ENCODE results near the gene PLD5.
"Not testable (repeated sequence)": the region's sequence is repeated elsewhere in the genome, so short reads cannot be mapped to it uniquely, and the experiment has no call there.

Gene PLD5

DNA sequence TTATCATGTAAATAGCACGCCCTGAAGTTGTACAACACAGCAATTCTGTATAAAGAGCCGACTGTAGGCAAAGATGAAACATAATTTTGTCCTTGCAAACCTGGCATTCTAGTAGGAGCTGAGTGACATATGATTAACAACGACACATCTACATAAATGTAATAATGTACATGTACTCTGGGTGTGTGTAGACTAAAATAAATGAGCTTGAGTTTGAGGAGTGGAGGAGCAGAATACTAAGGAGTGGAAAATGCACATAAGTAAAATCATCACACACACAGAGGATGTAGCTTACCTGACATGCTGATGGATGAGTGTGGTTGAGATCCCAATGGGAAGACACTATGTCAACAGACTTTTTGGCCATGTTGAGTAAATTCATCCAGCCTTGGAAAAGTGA, 236.4 kb downstream of the PLD5 start:
- not testable (repeated sequence) for H3K27me3 ChIP-seq (ENCODE audit: control insufficient read depth in 1 of 2, insufficient read depth in 1 of 2, low read length in 2 of 2); DNase-seq; H3K79me1 ChIP-seq (replicated peaks; ENCODE audit: low read length, poor library complexity, severe bottlenecking); H3K36me3 ChIP-seq (ENCODE audit: control insufficient read depth in 1 of 2, insufficient read depth in 2 of 2, low read depth in 1 of 2, low read length in 2 of 2); H3K27ac ChIP-seq (ENCODE audit: low read length, poor library complexity, severe bottlenecking); H3K4ac ChIP-seq (ENCODE audit: low read depth in 1 of 2, low read length in 2 of 2); H2BK12ac ChIP-seq (ENCODE audit: low read length in 2 of 2); H3K4me1 ChIP-seq (ENCODE audit: control insufficient read depth, insufficient read depth, low read depth, low read length); H3K4me3 ChIP-seq (ENCODE audit: insufficient read depth in 1 of 2, low read depth in 1 of 2, low read length in 2 of 2); H2AFZ ChIP-seq (ENCODE audit: low read depth, low read length); H3K9ac ChIP-seq (ENCODE audit: low read length); H2AK5ac ChIP-seq (ENCODE audit: low read length, severe bottlenecking); H4K8ac ChIP-seq (ENCODE audit: low read length); H2BK120ac ChIP-seq (ENCODE audit: low read depth, low read length); H3K23ac ChIP-seq (ENCODE audit: low read length in 2 of 2); H3K18ac ChIP-seq (ENCODE audit: low read depth in 1 of 2, low read length in 2 of 2); H3K9me3 ChIP-seq (ENCODE audit: control insufficient read depth, low read length); H3K14ac ChIP-seq (ENCODE audit: low read length in 2 of 2); H3K4me2 ChIP-seq (ENCODE audit: low read length, poor library complexity, severe bottlenecking); H2BK15ac ChIP-seq (ENCODE audit: low read depth, poor library complexity, severe bottlenecking); H2BK5ac ChIP-seq (ENCODE audit: low read depth, low read length, poor library complexity, severe bottlenecking); H4K91ac ChIP-seq (ENCODE audit: low read length)
- no CpG with 5 or more reads among the region's 3 CpGs for WGBS

DNA sequence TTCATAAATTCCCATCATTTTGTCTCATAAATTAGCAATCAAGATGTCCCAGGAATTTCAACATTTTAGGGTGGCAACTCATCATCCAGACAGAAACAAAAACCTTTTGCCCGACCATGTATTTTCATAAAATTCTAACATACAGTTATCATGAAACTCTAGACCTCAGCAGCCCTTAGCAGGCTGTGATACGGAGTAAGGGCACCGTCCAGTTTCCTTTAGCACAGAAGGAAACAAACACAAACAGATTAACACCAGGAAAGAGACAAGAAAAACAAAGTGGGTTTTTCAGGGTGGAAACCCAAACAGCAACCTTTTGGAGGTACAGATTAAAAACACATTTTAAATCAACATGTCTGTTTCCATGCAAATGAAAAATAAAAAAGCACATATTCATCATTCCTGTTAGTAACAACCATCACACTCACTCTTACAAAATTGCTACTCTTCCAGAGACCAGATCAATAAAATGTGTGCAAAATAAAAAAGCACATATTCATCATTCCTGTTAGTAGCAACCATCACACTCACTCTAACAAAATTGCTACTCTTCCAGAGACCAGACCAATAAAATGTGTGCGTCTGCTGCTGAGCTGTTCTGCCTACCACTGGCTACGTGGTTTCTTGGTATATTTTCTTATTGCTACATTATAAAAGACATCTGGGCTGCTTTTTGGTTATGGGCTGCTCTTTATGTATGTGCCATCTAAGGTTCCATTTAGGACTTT, 241.6 kb downstream of the PLD5 start:
- not testable (repeated sequence) for H2AK5ac ChIP-seq (ENCODE audit: low read length, severe bottlenecking); H3K36me3 ChIP-seq (ENCODE audit: control insufficient read depth in 1 of 2, insufficient read depth in 2 of 2, low read depth in 1 of 2, low read length in 2 of 2); H3K4me3 ChIP-seq (ENCODE audit: insufficient read depth in 1 of 2, low read depth in 1 of 2, low read length in 2 of 2); H3K9ac ChIP-seq (ENCODE audit: low read length); H3K14ac ChIP-seq (ENCODE audit: low read length in 2 of 2); H3K27ac ChIP-seq (ENCODE audit: low read length, poor library complexity, severe bottlenecking); H3K9me3 ChIP-seq (ENCODE audit: control insufficient read depth, low read length); H4K8ac ChIP-seq (ENCODE audit: low read length); H3K4me1 ChIP-seq (ENCODE audit: control insufficient read depth, insufficient read depth, low read depth, low read length); H4K91ac ChIP-seq (ENCODE audit: low read length); H3K79me1 ChIP-seq (replicated peaks; ENCODE audit: low read length, poor library complexity, severe bottlenecking); H2AFZ ChIP-seq (ENCODE audit: low read depth, low read length); H3K18ac ChIP-seq (ENCODE audit: low read depth in 1 of 2, low read length in 2 of 2); H2BK5ac ChIP-seq (ENCODE audit: low read depth, low read length, poor library complexity, severe bottlenecking); H2BK120ac ChIP-seq (ENCODE audit: low read depth, low read length); H2BK12ac ChIP-seq (ENCODE audit: low read length in 2 of 2); H3K4ac ChIP-seq (ENCODE audit: low read depth in 1 of 2, low read length in 2 of 2); H2BK15ac ChIP-seq (ENCODE audit: low read depth, poor library complexity, severe bottlenecking); DNase-seq; H3K23ac ChIP-seq (ENCODE audit: low read length in 2 of 2); H3K27me3 ChIP-seq (ENCODE audit: control insufficient read depth in 1 of 2, insufficient read depth in 1 of 2, low read length in 2 of 2); H3K4me2 ChIP-seq (ENCODE audit: low read length, poor library complexity, severe bottlenecking)
- no CpG with 5 or more reads among the region's 5 CpGs for WGBS

DNA sequence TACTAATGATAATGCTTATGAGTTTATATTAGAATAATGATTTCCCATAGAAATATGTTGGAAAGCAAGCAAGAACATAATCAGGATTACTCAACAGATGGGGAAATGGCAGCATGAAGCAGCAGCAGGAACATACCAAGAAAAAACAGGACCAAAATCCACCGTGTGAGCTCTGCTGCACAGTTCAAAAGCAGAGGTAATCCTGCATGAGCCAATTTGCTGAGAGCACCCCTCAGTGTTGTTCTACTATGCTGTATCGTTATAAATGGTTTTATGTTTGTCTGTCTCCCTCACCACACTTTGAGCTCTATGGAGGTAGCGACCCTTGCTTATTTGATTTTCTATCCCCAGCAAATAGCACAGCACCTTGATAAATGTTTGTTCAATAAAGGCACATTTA, 246.1 kb downstream of the PLD5 start:
- not testable (repeated sequence) for H2AK5ac ChIP-seq (ENCODE audit: low read length, severe bottlenecking); H3K9ac ChIP-seq (ENCODE audit: low read length); H3K4me2 ChIP-seq (ENCODE audit: low read length, poor library complexity, severe bottlenecking); DNase-seq; H4K91ac ChIP-seq (ENCODE audit: low read length); H2BK5ac ChIP-seq (ENCODE audit: low read depth, low read length, poor library complexity, severe bottlenecking); H3K23ac ChIP-seq (ENCODE audit: low read length in 2 of 2); H3K4ac ChIP-seq (ENCODE audit: low read depth in 1 of 2, low read length in 2 of 2); H3K79me1 ChIP-seq (replicated peaks; ENCODE audit: low read length, poor library complexity, severe bottlenecking); H4K8ac ChIP-seq (ENCODE audit: low read length); H2BK120ac ChIP-seq (ENCODE audit: low read depth, low read length); H3K36me3 ChIP-seq (ENCODE audit: control insufficient read depth in 1 of 2, insufficient read depth in 2 of 2, low read depth in 1 of 2, low read length in 2 of 2); H3K4me3 ChIP-seq (ENCODE audit: insufficient read depth in 1 of 2, low read depth in 1 of 2, low read length in 2 of 2); H2BK15ac ChIP-seq (ENCODE audit: low read depth, poor library complexity, severe bottlenecking); H2AFZ ChIP-seq (ENCODE audit: low read depth, low read length); H3K4me1 ChIP-seq (ENCODE audit: control insufficient read depth, insufficient read depth, low read depth, low read length); H3K9me3 ChIP-seq (ENCODE audit: control insufficient read depth, low read length); H3K27ac ChIP-seq (ENCODE audit: low read length, poor library complexity, severe bottlenecking); H2BK12ac ChIP-seq (ENCODE audit: low read length in 2 of 2); H3K18ac ChIP-seq (ENCODE audit: low read depth in 1 of 2, low read length in 2 of 2); H3K14ac ChIP-seq (ENCODE audit: low read length in 2 of 2); H3K27me3 ChIP-seq (ENCODE audit: control insufficient read depth in 1 of 2, insufficient read depth in 1 of 2, low read length in 2 of 2)
- WGBS = 69% methylated on average over 3 of the region's 3 CpGs

DNA sequence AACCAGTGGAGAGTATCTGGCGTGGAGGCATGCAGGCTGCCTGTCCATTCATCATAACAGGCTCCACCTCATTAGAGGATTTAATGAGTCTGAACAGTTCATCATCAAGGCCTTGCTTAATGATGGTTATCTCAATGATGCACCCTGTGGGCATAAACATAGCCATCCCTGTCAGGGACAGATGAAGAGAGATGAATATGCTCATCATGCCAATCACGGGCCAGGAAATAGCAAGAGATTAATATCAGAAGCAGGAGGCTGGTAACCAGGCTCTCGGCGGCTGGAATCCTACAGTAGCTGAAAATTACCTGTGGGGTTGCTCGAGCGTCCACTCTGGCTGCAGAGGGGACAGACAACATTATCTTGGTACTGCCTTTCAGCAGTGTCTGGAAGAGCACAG, 247.7 kb downstream of the PLD5 start:
- H3K4ac ChIP-seq (ENCODE audit: low read depth in 1 of 2, low read length in 2 of 2); H2AFZ ChIP-seq (ENCODE audit: low read depth, low read length); H3K14ac ChIP-seq (ENCODE audit: low read length in 2 of 2); H3K4me1 ChIP-seq (ENCODE audit: control insufficient read depth, insufficient read depth, low read depth, low read length); H2BK120ac ChIP-seq (ENCODE audit: low read depth, low read length); H3K79me1 ChIP-seq (replicated peaks; ENCODE audit: low read length, poor library complexity, severe bottlenecking); H4K8ac ChIP-seq (ENCODE audit: low read length); H3K27ac ChIP-seq (ENCODE audit: low read length, poor library complexity, severe bottlenecking); H2BK12ac ChIP-seq (ENCODE audit: low read length in 2 of 2); H3K9ac ChIP-seq (ENCODE audit: low read length); H4K91ac ChIP-seq (ENCODE audit: low read length); H3K23ac ChIP-seq (ENCODE audit: low read length in 2 of 2); H3K27me3 ChIP-seq (ENCODE audit: control insufficient read depth in 1 of 2, insufficient read depth in 1 of 2, low read length in 2 of 2); H3K4me2 ChIP-seq (ENCODE audit: low read length, poor library complexity, severe bottlenecking); H3K18ac ChIP-seq (ENCODE audit: low read depth in 1 of 2, low read length in 2 of 2); H2BK15ac ChIP-seq (ENCODE audit: low read depth, poor library complexity, severe bottlenecking); H3K9me3 ChIP-seq (ENCODE audit: control insufficient read depth, low read length); DNase-seq; H2AK5ac ChIP-seq (ENCODE audit: low read length, severe bottlenecking); H3K4me3 ChIP-seq (ENCODE audit: insufficient read depth in 1 of 2, low read depth in 1 of 2, low read length in 2 of 2); H3K36me3 ChIP-seq (ENCODE audit: control insufficient read depth in 1 of 2, insufficient read depth in 2 of 2, low read depth in 1 of 2, low read length in 2 of 2); H2BK5ac ChIP-seq (ENCODE audit: low read depth, low read length, poor library complexity, severe bottlenecking): not testable (repeated sequence)
- WGBS = 71% methylated on average over 6 of the region's 6 CpGs

Measured in mesenchymal stem cell (in vitro differentiated cells and primary cell).